GM21825 (cell line): Measurements from ENCODE around the gene MACROH2A1.

Experiments
- ATAC-seq: cut with Tn5 transposase; IDR thresholded peaks from one replicate; pipeline ENCODE4 v1.9.1; 2021; ENCODE audit warnings: mild to moderate bottlenecking, moderate library complexity; ENCODE audit not compliant: unreplicated experiment

Gene MACROH2A1

DNA sequence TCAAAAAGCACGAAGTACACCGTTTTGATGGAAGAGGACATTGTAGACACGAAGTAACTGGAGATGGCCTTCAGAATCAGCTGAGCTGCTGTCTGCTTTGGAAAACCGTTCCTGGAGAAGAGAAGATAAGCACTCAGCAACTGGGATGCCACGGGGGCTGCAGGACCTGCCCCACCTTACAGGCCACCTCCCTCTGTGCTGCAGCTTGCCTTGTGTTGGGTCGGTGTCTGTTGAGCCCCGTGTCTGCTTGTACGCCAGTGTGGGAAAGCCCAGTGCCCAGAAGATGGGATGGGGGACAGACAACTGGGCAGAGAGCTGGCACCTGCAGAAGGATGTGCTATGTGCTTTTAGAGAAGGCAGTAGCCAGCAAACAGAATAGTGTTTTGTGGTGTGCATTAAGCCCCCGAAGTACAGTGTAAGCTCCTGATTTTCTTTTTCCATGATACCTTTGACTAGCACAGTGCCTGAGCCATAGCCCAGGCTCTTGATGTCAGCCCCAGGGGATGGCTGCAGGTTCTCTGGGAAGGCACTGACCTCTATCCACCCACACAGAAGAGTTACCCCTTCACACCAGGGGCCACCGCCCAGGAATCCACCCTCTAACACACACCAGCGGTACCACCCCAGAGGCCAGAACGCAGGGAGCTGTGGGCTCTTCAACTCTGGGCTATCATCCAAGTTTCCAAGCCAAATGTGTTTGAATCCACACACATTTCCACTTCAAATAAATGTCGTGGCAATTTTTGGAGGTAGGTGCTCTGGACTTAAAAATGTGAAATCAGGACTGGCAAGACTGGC, 63.8 kb downstream of the MACROH2A1 start:
- ATAC-seq, result no peak

DNA sequence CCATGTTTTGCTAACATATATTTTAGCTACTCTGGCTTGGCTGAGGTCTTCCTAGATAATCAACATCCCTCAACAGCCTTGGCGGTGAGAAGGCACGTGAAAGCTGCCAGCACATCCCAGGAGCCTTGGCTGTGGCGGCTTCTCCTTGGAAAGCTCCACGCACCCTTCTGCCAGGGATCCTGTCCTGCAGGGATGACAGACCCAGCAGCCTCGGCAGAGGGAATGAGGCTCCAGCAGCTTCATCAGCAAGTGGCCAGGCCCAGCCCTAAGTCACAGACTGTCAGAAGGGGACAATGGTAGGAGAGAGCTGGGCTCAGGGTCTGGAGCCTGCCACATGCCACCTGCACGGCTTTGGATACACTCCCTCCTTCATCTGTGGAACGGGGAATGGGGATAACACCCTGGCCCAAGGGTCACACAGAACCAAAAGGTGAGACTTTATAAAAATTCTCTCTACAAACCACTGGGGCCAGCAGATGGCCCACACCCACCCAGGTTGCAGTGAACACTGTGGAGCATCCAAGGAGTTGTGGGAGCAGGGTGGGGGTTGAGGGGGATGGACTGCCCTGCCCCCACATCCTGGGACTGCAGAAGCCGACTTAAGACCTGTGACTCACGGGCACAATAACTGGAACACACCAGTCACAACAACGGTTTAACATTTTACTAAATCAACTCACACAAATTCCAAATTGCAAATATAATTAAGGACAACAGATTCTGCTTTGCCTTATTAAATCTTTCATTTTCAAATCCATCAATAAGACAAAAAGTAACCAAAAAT, 65.1 kb downstream of the MACROH2A1 start:
- no peak for ATAC-seq

DNA sequence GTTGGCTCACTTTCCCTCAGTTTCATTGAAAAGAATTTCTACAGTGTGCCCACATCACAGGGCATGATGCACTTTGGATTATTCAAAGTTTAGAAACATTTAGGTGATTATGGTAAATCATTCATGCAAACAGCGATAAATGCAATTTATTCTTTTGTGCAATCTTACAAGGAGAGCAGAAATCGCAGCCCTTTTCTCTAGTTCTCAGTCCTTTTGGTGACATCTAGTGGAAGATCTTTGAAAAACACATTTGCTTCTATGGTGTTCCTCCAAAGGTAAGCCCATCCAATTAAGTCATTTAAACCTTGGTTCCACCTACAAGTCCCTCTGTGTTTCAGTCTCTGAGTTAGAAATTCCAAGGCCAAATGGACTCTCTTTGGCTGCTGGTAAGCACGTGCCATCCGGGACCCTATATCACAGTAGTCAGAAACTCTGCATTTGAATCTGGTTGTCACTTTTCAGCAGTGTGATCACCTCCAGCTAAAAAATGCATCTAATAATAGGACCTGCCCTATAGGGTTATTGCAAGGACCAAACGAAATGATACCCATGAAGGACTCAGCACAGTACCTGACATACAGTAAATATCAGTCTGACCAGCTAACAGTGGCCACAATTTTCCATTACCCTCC, 66.4 kb downstream of the MACROH2A1 start:
- no peak for ATAC-seq

- ATAC-seq, result no peak
Measured at GRCh38 chr5:135331612-135332011, 67.4 kb downstream of the MACROH2A1 start.

DNA sequence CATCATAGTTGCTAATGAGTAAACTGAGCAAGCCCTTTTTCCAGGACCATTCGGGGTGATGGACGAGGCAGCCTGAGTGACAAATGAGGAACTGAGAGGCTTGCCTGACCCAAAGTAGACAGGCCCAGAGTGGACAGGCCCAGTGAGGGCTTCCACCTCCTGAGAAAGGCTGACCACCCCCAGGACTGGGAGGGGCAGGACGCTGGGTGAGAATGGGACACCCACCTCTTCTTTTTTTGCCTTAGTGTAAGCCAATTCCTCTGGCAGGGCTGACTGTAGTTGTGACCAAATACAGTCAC, 68.3 kb downstream of the MACROH2A1 start:
- no peak for ATAC-seq

DNA sequence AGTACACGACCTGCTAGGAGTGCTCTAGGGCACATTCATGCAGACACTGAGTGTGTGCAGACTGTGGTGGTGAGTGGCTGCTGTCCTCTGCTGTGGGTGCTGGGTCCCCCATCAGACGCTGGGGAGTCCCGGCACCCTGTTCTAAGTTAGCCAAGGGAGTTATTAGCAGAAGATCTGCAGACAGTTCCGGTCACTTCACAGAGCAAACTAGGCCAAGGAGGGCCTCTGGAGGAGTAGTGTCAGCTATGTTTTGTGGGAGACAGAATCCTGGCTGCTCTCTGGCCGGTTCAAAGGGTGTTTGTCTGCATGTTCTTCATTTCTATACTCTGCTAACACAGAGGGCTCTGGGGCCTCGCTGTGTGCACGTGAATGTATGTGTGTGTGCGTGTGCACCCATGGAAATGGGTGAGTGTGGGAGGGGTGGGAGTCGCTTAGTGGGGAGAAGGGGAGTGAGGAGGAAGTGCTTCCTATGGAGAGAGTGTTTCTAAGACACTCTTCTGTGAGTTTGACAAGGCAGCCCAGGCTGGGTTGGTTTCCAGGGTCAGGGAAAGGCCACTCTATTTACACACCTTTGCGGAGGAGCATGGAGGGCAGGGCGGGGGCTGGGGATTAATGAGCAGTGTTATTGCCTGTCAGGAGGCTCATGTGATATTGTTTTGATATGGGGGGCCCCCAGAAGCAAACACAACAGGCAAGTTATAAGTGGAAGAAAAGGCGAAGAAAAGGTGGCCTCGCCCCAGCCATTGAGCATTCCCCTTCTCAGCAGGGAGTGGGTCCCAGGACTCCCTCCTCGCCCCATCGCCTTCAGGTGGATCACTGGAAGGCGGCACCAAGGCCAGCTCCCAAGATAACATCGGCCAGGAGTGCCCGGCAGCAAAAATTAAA, 68.9 kb downstream of the MACROH2A1 start:
- no peak for ATAC-seq

DNA sequence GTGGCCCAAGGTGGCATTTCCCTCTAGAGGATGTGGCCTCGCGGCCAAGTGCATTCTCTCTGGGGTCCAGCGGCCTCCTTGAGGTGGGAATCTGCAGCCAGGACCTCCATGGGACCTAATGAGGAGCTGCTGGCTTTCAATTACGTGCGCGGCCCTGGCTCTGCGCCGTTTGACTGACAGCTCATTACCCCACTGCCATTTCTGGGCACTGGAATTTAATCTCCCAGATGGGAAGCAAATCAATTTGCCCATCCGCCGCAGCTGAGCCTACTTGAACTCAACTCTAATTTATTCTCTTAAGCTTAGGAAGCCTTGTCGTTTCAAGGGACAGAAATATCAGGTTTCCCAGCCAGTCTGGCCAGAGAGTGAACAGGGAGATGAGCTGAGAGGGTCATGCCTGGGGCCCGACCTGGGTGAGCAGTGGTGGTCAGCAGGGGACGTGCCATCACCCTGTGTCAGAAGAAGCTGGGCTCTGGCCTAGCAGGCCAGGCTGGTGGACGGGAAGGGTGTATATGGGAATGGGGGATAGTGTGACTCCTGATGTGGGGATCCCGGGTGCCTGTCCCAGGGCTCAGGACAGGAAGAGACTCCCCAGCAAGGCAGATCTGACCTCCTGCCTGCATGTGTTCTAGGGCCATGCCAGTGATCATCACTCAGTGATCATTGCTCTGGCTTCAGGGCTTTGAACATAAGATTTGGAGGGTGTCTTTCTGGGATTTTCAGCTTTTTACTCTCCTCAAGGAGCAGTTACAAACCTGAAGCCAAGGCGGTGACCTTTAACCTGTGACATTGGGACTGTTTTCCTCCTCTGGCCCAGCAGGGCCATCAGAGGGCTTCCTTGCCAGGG, 69.7 kb downstream of the MACROH2A1 start:
- no peak for ATAC-seq

GRCh38 chr5:135328128-135328687, 70.8 kb downstream of the MACROH2A1 start:
- ATAC-seq, result no peak

DNA sequence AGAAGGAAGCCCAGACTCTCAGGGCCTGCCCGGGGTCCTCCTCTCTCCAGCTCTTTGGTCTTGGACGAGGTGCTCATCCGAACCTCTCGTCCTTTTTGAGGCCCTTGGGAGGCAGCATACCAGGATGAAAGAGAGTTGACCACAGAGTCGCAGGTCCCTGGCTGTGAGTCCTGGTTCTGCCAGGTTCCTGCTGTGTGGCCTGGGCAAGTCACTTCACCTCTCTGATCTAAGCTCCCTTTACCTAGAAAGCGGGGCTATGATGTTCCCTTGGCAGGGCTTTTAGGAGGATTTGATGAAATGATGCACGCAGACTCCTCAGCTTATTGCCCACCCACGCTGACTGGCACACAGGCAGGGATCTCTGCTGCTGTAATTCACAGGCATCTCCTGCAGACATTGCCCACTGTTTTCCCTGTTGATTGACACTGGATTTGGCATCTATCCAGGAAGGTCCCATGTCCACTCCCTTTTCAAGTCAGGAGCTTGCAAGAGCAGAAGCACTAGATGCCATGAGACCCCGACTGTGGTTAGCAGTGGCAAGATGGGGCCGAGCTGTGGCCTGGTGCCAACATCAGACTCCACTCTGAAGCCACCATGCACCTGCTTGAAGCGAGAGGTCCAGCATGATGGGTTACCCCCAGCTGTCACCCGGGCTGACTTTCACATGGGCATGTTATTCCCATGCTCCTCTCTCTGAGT, 71.5 kb downstream of the MACROH2A1 start:
- ATAC-seq, result no peak

DNA sequence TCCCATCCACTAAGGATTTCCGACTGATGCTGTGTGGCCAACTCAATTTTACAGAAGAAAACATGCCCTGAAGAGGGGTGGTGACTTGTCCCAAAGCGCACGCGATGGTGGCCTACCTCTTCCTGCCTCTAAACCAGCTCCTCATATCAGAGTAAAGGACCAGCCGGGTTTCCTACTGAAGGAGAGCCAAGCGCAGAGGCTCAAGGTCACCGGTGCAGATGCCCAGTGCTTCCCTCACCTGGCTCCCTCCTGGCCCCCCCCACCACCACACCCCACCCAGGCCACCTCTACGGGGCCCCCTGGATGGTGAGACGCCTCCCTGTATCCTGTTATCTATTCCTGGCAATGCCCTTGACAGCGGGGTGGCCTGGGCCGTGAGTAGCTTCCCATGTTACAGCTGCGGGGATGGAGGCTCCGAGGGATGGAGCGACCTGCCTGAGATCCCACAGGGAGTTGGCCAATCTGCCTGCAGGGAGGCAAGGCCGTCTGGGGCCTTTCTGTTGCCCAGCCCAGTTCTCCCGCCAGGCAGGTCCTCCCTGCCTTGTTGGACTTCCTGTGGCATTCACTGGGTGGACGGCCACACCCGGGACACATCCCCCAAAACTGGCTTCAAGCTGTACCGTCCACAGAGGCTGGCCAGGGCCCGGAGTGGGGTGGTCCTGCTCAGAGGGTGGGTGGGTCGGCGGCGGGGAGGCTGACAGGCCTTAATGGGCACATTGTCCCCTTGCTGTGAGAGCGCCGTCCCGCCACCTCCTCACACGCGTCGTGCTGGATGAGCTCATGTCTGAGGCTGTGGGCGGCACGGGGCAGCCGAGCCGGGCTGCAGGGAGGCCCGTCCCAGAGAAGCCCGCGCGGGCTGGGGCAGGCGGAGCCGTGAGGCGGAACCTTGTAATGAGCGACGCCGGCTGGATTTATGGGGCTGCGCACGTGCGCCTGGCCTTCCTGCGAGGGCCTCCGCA, 72.5 kb downstream of the MACROH2A1 start:
- no peak for ATAC-seq

DNA sequence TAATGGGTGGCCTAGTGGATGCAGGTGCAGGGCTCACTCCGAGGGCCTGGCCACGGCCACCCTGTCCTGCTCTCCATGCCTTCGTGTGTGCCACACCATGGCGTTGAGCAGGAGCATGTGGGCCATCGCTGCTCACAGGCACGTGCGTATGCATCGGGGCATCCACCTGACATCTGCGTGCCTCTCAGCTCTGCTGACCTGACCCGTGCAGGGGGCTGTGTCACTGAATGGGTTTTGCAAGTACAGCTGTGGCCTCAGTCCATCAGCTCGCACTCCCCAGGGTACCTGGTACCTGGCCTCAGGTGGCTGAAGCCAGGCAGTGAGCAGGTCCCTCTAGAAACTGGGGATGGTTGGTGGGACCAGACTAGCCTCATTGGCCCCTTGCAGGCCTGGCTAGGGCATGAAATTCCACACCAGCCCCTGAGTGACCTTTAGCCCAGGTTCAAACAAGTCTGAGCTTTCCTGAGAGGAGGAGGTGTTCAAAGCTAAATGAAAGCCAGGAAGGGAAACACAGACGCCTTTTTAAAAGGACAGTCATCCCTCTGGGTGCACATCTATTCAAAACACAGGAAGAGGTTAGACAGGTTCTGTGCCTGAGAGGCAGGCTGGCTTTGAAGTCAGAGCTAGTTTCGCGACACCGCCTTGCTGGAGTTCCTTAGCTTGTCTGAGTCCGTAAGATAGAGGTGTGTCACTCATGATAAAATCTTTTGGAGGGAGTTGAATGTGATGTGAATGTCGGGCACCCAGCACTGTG, 74.0 kb downstream of the MACROH2A1 start:
- ATAC-seq, result no peak

GRCh38 chr5:135324160-135324559, 74.9 kb downstream of the MACROH2A1 start:
- no peak for ATAC-seq

GRCh38 chr5:135323701-135324132, 75.3 kb downstream of the MACROH2A1 start:
- ATAC-seq, result no peak

DNA sequence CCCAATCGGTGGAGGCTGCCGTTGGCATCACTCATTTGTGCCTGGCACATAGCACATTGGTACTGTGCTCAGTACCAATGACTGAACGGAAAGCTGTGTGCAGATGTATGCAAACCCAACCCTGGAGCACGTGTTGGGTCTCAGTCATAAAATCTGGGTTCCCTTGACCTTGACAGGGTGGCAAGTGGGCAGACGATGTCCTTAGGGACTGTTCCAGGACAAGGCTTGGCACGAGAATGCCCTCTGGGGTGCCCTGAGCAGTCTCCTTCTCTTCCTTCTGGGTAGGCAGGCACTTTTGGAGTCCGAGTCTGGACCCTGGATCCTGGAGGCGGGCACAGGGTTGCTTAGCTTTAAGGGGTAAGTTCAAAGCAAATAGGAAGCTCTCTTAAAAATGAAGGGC, 75.8 kb downstream of the MACROH2A1 start:
- no peak for ATAC-seq

GRCh38 chr5:135322744-135323143, 76.3 kb downstream of the MACROH2A1 start:
- ATAC-seq, result no peak

DNA sequence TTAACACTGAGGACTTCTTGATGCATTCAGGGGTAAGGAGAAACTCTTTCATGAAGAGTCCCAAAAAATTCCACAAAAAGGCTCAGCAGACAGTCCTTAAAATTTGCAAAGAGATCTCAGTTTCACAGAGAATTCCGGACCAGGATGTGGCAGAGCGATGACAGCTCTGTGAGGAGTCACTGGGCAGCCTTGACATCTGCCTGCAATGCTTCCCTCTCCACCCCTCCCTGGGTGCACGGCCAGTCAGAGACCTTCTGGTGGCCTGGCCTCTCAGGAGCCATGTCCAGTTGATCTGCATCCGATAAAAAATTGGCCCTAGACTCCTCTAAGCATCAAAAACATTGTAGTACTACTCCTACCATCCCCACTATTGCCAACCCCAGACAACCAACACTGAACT, 76.8 kb downstream of the MACROH2A1 start:
- no peak for ATAC-seq
